Right atrium auricular region (tissue), 2 donors: ENCODE data around the gene RANBP6. TPM values are rescaled to one million over a fixed set of nuclear protein-coding genes. Genes with fewer than 3 reads are reported as not detected.
A peak's percentile ranks its signal among the peaks of the same experiment; 100 is the strongest.
"Not testable (repeated sequence)": the region's sequence is repeated elsewhere in the genome, so short reads cannot be mapped to it uniquely, and the experiment has no call there.

Experiments
- DNase-seq: peaks from one replicate; pipeline ENCODE4 v3.0.0-alpha.2; 2019; ENCODE audit warnings: low spot score
- H3K27ac ChIP-seq, 2 donors: fragments of 200-600 bp; sonication (generic); 1 replicate in 1 of 2; 2 replicates in 1 of 2; pipeline ENCODE4 v1.5.1; 2016 to 2019
- H3K27me3 ChIP-seq, 2 donors: fragments of 200-600 bp; sonication (generic); one replicate each; pipeline versions ENCODE4 v1.5.1 to v1.6.0; 2017 to 2019
- H3K36me3 ChIP-seq: fragments of 200-600 bp; sonication (generic); one replicate; pipeline ENCODE4 v1.5.1; 2016
- H3K4me1 ChIP-seq, 2 donors: fragments of 200-600 bp; sonication (generic); one replicate each; pipeline versions ENCODE4 v1.5.1 to v1.6.0; 2017 to 2019
- H3K4me3 ChIP-seq, 2 donors: fragments of 200-600 bp; sonication (generic); 1 replicate in 1 of 2; 2 replicates in 1 of 2; pipeline ENCODE4 v1.5.1; 2017 to 2019; ENCODE audit warnings: mild to moderate bottlenecking in 1 of 2, moderate library complexity in 1 of 2
- H3K9me3 ChIP-seq, 2 donors: fragments of 200-600 bp; sonication (generic); one replicate each; pipeline ENCODE4 v1.5.1; 2019
- CTCF ChIP-seq, 2 donors: fragments of 200-600 bp; sonication (generic); IDR thresholded peaks; one replicate each; pipeline ENCODE4 v1.5.1; 2019; ENCODE audit warnings: antibody characterized with exemption in 2 of 2
- total RNA-seq, 2 donors: library from RNA; depleted of rRNA; stranded (reverse); fragments of >200 nt; gene quantifications; one replicate each; pipeline ENCODE4 v1.1.0, GENCODE V29; 2016

The RANBP6 gene
- 10 to 100 TPM; 17.6 to 22.1 TPM for total RNA-seq

GRCh38 chr9:6015278-6016157 is at the start of gene RANBP6:
Gene RANBP6, minus strand, starts transcription at chr9:6015624. Its CDS starts 17 bp downstream, at chr9:6015607.
- DNase-seq: peak; percentile 89
- Histone ChIP-seq H3K4me1 (peaks cover 0 to 38% of the 10 kb centered on the region in 2 donors), H3K36me3 (no peaks in the 10 kb centered on the region), H3K4me3 (peak within 1 kb of the TSS; percentile 71 to 72), H3K27me3 (no peaks in the 10 kb centered on the region), H3K9me3 (no peaks in the 10 kb centered on the region), H3K27ac (peak within 1 kb of the TSS; percentile 75 to 88)
- no peak for TF ChIP-seq CTCF (IDR thresholded peaks at IDR 0.05)

DNA sequence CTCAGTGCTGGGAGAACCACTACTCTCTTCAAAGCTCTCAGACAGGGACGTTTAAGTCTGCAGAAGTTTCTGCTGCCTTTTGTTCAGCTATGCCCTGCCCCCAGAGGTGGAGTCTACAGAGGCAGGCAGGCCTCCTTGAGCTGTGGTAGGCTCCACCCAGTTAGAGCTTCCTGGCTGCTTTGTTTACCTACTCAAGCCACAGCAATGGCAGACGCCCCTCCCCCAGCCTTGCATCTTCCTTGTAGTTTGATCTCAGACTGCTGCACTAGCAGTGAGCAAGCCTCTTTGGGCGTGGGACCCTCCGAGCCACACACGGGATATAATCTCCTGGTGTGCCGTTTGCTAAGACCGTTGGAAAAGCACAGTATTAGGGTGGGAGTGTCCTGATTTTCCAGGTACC is 47.7 kb upstream of the RANBP6 start:
- not testable (repeated sequence) for DNase-seq, H3K27ac ChIP-seq, H3K4me1 ChIP-seq, H3K36me3 ChIP-seq, H3K27me3 ChIP-seq, H3K4me3 ChIP-seq, H3K9me3 ChIP-seq

DNA sequence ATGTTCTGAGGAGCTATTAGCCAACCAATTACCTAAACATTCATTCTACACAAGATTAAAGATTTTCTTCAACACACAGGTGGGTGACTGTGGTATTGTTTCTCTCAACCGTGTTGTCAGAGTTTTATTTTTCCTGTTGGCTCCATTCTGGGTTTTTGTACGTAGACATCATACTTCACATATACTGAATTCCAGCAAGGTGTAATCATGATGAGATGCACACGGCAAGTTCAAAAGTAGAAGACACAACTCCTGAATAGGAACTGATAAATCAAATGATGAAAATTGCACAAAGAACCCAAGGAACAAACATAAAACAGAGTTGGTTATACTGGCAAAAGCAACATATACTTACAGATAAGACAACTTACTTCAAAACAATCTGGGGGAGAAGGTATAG is 40.2 kb upstream of the RANBP6 start:
- no peak for TF ChIP-seq CTCF (IDR thresholded peaks at IDR 0.05)
- no peaks in the 10 kb centered on the region for H3K36me3 ChIP-seq
- H3K27me3 ChIP-seq: no peaks in the 10 kb centered on the region
- no peaks in the 10 kb centered on the region for H3K9me3 ChIP-seq
- DNase-seq: no peak
- H3K27ac ChIP-seq: no peak overlapping the region
- no peaks in the 10 kb centered on the region for H3K4me1 ChIP-seq
- no peak overlapping the region for H3K4me3 ChIP-seq

- Histone ChIP-seq H3K4me3 (no peak overlapping the region), H3K9me3 (no peaks in the 10 kb centered on the region), H3K4me1 (no peaks in the 10 kb centered on the region), H3K27ac (no peak overlapping the region), H3K27me3 (no peaks in the 10 kb centered on the region), H3K36me3 (no peaks in the 10 kb centered on the region)
- DNase-seq: no peak
- TF ChIP-seq CTCF (IDR thresholded peaks at IDR 0.05): peak; percentile 27 to 65
These were observed 39.8 kb upstream of the RANBP6 start for GRCh38 chr9:6055216-6055615.

- Histone ChIP-seq H3K27me3 (no peaks in the 10 kb centered on the region), H3K36me3 (no peaks in the 10 kb centered on the region), H3K27ac (no peak overlapping the region), H3K4me3 (no peak overlapping the region), H3K4me1 (no peaks in the 10 kb centered on the region), H3K9me3 (no peaks in the 10 kb centered on the region)
- TF ChIP-seq CTCF (IDR thresholded peaks at IDR 0.05): peak; percentile 50 to 81
- no peak for DNase-seq
These were observed 39.1 kb upstream of the RANBP6 start for GRCh38 chr9:6054280-6055099.

GRCh38 chr9:6052293-6052919 is 37.0 kb upstream of the RANBP6 start:
- Histone ChIP-seq H3K9me3 (no peaks in the 10 kb centered on the region), H3K36me3 (no peaks in the 10 kb centered on the region), H3K27me3 (no peaks in the 10 kb centered on the region), H3K4me1 (no peaks in the 10 kb centered on the region), H3K27ac (no peak overlapping the region), H3K4me3 (no peak overlapping the region)
- DNase-seq: no peak
- TF ChIP-seq CTCF (IDR thresholded peaks at IDR 0.05): no peak
